Kidney (tissue), 14 donors: ENCODE results near the gene CD55. TPM values are rescaled to one million over a fixed set of nuclear protein-coding genes. Genes with fewer than 3 reads are reported as not detected.

Source experiments
- DNase-seq, 5 donors: peaks; one replicate each; pipeline ENCODE4 v3.0.0-alpha.2; 2013 to 2020
- FAIRE-seq: peaks from 2 replicates; lab custom pipeline; 2012; peaks lifted over from hg19 to GRCh38; lab: Jason Lieb, UNC
- H3K27ac ChIP-seq, 2 donors: one replicate each; pipeline ENCODE4 v1.7.0; 2013; ENCODE audit warnings: low read depth in 2 of 2, low read length in 2 of 2, inconsistent platforms in 1 of 2
- H3K27me3 ChIP-seq: one replicate; pipeline ENCODE4 v1.7.1; 2013; ENCODE audit warnings: low read length, inconsistent platforms; ENCODE audit not compliant: control insufficient read depth, insufficient read depth
- H3K36me3 ChIP-seq, 3 donors: one replicate each; pipeline versions ENCODE4 v1.7.0 to v1.7.1; 2013; ENCODE audit warnings: low read length in 3 of 3, control low read depth in 1 of 3, inconsistent platforms in 1 of 3; ENCODE audit not compliant: insufficient read depth in 3 of 3, control insufficient read depth in 2 of 3
- H3K4me1 ChIP-seq, 3 donors: one replicate each; pipeline versions ENCODE4 v1.7.0 to v1.7.1; 2013; ENCODE audit warnings: low read length in 3 of 3, inconsistent platforms in 1 of 3, low read depth in 1 of 3; ENCODE audit not compliant: control insufficient read depth in 2 of 3, insufficient read depth in 2 of 3
- H3K4me3 ChIP-seq, 3 donors: one replicate each; pipeline versions ENCODE4 v1.7.0 to v1.8.1; 2013; ENCODE audit warnings: low read length in 3 of 3, control low read depth in 1 of 3, inconsistent platforms in 1 of 3
- H3K9ac ChIP-seq, 3 donors: one replicate each; pipeline versions ENCODE4 v1.7.0 to v1.7.1; 2013; ENCODE audit warnings: low read length in 3 of 3, control low read depth in 1 of 3, inconsistent platforms in 1 of 3
- H3K9me3 ChIP-seq, 3 donors: one replicate each; pipeline versions ENCODE4 v1.7.0 to v1.7.1; 2013; ENCODE audit warnings: low read length in 3 of 3, control low read depth in 1 of 3, inconsistent platforms in 1 of 3; ENCODE audit not compliant: control insufficient read depth in 2 of 3, insufficient read depth in 1 of 3
- intact Hi-C: fragments of 100-400 bp; cut with DNase I; formaldehyde crosslinking; loops from one replicate; pipeline ENCODE4 v1.11.1; 2022
- polyA plus RNA-seq: library from polyadenylated mRNA; stranded (reverse); fragments of 350-450 nt; fragmentation: Illumina TruSeq; extraction: RNeasy Lipid Tissue Mini Kit (QIAGEN cat#74804); gene quantifications from one replicate; pipeline ENCODE4 v1.2.3, GENCODE V29; 2014; ENCODE audit warnings: low read depth, low replicate concordance; ENCODE audit not compliant: insufficient read depth
- total RNA-seq: library from RNA; stranded (reverse); fragmentation: NEBNext Ultra II Directional; extraction: Animal tissue kit (Norgen Biotek cat#: 25700); gene quantifications from one replicate; pipeline ENCODE4 v1.2.1, GENCODE V29; 2021
- TF ChIP-seq, protein P1 (sequence below): IDR thresholded peaks from 3 replicates; pipeline ENCODE4 v1.5.1; 2012; ENCODE audit warnings: mild to moderate bottlenecking, moderate library complexity, borderline replicate concordance; ENCODE audit not compliant: insufficient read depth; ENCODE audit errors: extremely low read depth
- donor health status: control.
- donor health status: control.
- donor health status: control.
- donor health status: control.
- donor health status: control.
- donor health status: DM: yes; HTN: yes; CAD: no.
- donor health status: Normal renal cell carcinoma (clear cell type).

The CD55 gene
- total and polyA plus RNA-seq, 2 donors from 2014 or later = 28.8 to 69.5 TPM

DNA sequence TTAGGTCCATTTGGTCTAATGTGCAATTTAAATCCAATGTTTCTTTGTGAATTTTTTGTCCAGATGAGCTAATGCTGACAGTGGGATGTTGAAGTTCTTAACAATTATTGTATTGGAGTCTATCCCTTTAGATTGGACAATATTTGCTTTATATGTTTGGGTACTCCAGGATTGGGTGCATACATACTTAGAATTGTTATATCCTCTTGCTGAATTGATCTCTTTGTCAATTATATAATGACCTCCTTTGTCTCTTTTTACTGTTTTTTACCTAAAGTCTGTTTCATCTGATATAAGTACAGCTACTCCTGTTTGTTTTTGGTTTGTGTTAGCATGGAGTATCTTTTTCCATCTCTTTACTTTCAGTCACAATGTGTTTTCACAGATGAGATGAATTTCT is 22.2 kb downstream of the CD55 start:
- DNase-seq (no peak), FAIRE-seq (no peak)
- H3K36me3 ChIP-seq = no peaks in the 10 kb centered on the region
- H3K4me1 ChIP-seq = no peaks in the 10 kb centered on the region
- H3K9me3 ChIP-seq = peaks cover 0 to under 1% (median 0%) of the 10 kb centered on the region in 3 donors
- no peak overlapping the region for H3K9ac ChIP-seq
- H3K4me3 ChIP-seq = no peak overlapping the region
- intact Hi-C loops = no loop called here
- TF ChIP-seq, protein P1, sequence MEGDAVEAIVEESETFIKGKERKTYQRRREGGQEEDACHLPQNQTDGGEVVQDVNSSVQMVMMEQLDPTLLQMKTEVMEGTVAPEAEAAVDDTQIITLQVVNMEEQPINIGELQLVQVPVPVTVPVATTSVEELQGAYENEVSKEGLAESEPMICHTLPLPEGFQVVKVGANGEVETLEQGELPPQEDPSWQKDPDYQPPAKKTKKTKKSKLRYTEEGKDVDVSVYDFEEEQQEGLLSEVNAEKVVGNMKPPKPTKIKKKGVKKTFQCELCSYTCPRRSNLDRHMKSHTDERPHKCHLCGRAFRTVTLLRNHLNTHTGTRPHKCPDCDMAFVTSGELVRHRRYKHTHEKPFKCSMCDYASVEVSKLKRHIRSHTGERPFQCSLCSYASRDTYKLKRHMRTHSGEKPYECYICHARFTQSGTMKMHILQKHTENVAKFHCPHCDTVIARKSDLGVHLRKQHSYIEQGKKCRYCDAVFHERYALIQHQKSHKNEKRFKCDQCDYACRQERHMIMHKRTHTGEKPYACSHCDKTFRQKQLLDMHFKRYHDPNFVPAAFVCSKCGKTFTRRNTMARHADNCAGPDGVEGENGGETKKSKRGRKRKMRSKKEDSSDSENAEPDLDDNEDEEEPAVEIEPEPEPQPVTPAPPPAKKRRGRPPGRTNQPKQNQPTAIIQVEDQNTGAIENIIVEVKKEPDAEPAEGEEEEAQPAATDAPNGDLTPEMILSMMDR = no peak
- H3K27me3 ChIP-seq = no peaks in the 10 kb centered on the region
- H3K27ac ChIP-seq = no peak overlapping the region

DNA sequence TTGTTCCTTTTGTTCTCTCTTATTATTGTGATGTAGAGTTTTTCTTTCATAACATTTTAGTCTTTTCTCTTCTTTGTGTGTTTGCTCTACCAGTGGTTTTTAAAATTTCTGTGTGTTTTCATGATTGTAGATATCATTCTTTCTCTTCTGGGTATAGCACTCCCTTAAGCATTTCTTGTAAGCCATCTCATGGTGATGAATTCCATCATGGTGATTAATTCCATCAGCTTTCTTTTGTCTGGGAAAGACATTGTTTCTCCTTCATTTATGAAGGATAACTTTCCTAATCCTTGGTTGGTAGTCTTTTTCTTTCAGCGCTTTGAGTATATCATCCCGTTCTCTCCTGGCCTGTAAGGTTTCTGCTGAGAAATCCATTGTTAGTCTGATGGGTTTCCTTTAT is 22.7 kb downstream of the CD55 start:
- peaks cover 0 to 1% (median 0%) of the 10 kb centered on the region in 3 donors for H3K9me3 ChIP-seq
- H3K4me3 ChIP-seq = no peak overlapping the region
- no peak for FAIRE-seq
- no peak overlapping the region for H3K9ac ChIP-seq
- no peak for DNase-seq
- TF ChIP-seq, protein P1 = no peak
- H3K36me3 ChIP-seq = no peaks in the 10 kb centered on the region
- no peaks in the 10 kb centered on the region for H3K27me3 ChIP-seq
- no peaks in the 10 kb centered on the region for H3K4me1 ChIP-seq
- intact Hi-C loops = no loop called here
- no peak overlapping the region for H3K27ac ChIP-seq

DNA sequence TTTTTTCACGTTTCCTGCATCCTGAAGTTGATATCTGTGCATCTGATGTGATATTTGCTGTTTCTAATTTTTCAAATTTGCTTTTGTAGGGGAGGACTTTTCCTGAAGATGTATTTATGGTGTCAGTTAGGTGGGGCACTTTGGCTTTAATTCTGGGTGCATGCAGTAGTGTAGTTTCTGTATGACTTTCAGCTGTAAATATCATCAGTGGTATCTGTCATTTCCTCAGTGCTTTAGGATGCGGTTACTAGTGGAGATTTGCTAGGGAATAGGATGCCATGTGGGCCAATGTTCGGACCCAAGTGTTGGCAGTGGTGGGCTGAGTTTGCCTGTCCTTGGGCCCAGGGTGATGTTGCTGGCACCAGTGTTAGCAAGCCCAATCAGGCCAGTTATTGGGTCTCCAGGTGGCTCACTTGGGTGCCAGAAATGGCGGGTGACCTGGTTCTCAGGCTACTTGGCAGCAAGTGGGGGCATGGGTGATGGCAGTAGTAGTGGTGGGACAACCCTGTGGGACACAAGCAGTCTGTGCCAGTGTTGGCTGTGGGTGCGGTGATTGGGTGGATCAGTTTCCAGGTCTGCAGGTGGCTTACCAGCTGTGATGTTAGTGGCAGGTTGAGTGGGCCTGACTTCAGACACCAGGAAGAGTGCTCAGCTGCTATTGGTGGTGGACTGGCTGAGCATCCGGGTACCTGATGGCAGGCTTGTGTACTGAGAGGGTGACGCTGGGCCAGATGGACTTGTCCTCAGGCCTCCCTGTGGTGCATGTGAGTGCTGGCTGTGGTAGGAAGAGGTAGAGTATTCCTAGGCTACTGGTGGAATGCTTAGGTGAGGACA is 24.4 kb downstream of the CD55 start:
- FAIRE-seq (no peak), DNase-seq (peak in 1 of 5 donors; percentile 48)

More for the DNA sequence above, 24.4 kb downstream of the CD55 start:
- H3K4me1 ChIP-seq = no peaks in the 10 kb centered on the region
- H3K9ac ChIP-seq = no peak overlapping the region
- H3K36me3 ChIP-seq = no peaks in the 10 kb centered on the region
- no peaks in the 10 kb centered on the region for H3K27me3 ChIP-seq
- TF ChIP-seq, protein P1 = no peak
- H3K27ac ChIP-seq = no peak overlapping the region
- no peak overlapping the region for H3K4me3 ChIP-seq
- H3K9me3 ChIP-seq = peaks cover 0 to 1% (median 0%) of the 10 kb centered on the region in 3 donors
- intact Hi-C loops = no loop called here
